Lung (tissue), 16 donors: ENCODE measurements around the gene RIMKLB. TPM values are rescaled to one million over a fixed set of nuclear protein-coding genes. Genes with fewer than 3 reads are reported as not detected.
A peak's percentile ranks its signal among the peaks of the same experiment; 100 is the strongest.

Experiments
- ATAC-seq: fragments of 200-7000 bp; cut with Tn5 transposase; one replicate; pipeline ENCODE4 v1.9.1; 2020; ENCODE audit warnings: moderate number of reproducible peaks; ENCODE audit not compliant: insufficient read depth, low FRiP score
- DNase-seq, 3 donors: peaks; one replicate each; pipeline ENCODE4 v3.0.0-alpha.2; 2013 to 2017
- H3K27ac ChIP-seq, 2 donors: one replicate each; pipeline ENCODE4 v1.5.1; 2013; ENCODE audit warnings: mild to moderate bottlenecking in 2 of 2, moderate library complexity in 2 of 2, control low read depth in 1 of 2, inconsistent platforms in 1 of 2, low read depth in 1 of 2, low read length in 1 of 2
- H3K27me3 ChIP-seq, 3 donors: one replicate each; pipeline ENCODE4 v1.5.1; 2013; ENCODE audit warnings: low read length in 2 of 3; ENCODE audit not compliant: control insufficient read depth in 3 of 3, insufficient read depth in 3 of 3
- H3K36me3 ChIP-seq, 4 donors: one replicate each; pipeline ENCODE4 v1.5.1; 2013; ENCODE audit warnings: low read length in 4 of 4, mild to moderate bottlenecking in 1 of 4, moderate library complexity in 1 of 4; ENCODE audit not compliant: control insufficient read depth in 4 of 4, insufficient read depth in 4 of 4
- H3K4me1 ChIP-seq, 5 donors: one replicate each; pipeline ENCODE4 v1.5.1; 2013; ENCODE audit warnings: low read length in 5 of 5, mild to moderate bottlenecking in 2 of 5, moderate library complexity in 1 of 5; ENCODE audit not compliant: control insufficient read depth in 5 of 5, insufficient read depth in 5 of 5
- H3K4me3 ChIP-seq: one replicate; pipeline ENCODE4 v1.5.1; 2013; ENCODE audit warnings: mild to moderate bottlenecking, control low read depth, moderate library complexity
- H3K9ac ChIP-seq, 2 donors: one replicate each; pipeline ENCODE4 v1.5.1; 2013; ENCODE audit warnings: low read length in 2 of 2, control low read depth in 1 of 2; ENCODE audit not compliant: insufficient read depth in 1 of 2
- H3K9me3 ChIP-seq, 4 donors: one replicate each; pipeline ENCODE4 v1.5.1; 2013; ENCODE audit warnings: low read length in 3 of 4, mild to moderate bottlenecking in 1 of 4, moderate library complexity in 1 of 4; ENCODE audit not compliant: control insufficient read depth in 4 of 4, insufficient read depth in 3 of 4
- WGBS, 2 donors: extraction: QIAGEN DNeasy Blood & Tissue Kit; methylation state at CpG; one replicate each; pipeline ENCODE4 v1.1.7; 2013; 5-methylcytosine and 5-hydroxymethylcytosine counted together
- long read RNA-seq, 5 donors: transcript quantifications; one replicate each; lab custom pipeline, GENCODE V29; 2026
- polyA plus RNA-seq, 2 donors: library from polyadenylated mRNA; stranded (reverse); fragments of 200-250 nt; gene quantifications; one replicate each; pipeline ENCODE4 v1.2.1, GENCODE V29; 2013
- total RNA-seq, 2 donors: library from RNA; depleted of rRNA in 1 of 2; stranded (reverse); fragments of >200 nt in 1 of 2; gene quantifications; one replicate each; pipeline ENCODE4 v1.2.1, GENCODE V29; 2014 to 2021
- TF ChIP-seq, protein P1 (sequence below): IDR thresholded peaks from 2 replicates; pipeline ENCODE4 v1.5.1; 2012; ENCODE audit warnings: mild to moderate bottlenecking; ENCODE audit errors: control extremely low read depth, extremely low read depth
- donor health status: control.
- donor health status: control.
- donor health status: Bipolar disorder and iron deficiency.
- donor health status: healthy.
- donor health status: DM: yes; HTN: yes; CAD: no.

RIMKLB gene, protein sequence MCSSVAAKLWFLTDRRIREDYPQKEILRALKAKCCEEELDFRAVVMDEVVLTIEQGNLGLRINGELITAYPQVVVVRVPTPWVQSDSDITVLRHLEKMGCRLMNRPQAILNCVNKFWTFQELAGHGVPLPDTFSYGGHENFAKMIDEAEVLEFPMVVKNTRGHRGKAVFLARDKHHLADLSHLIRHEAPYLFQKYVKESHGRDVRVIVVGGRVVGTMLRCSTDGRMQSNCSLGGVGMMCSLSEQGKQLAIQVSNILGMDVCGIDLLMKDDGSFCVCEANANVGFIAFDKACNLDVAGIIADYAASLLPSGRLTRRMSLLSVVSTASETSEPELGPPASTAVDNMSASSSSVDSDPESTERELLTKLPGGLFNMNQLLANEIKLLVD
- total RNA-seq (10 to 100 TPM; 28.2 to 95.1 TPM), polyA plus RNA-seq (10 to 100 TPM; 19.9 to 43.2 TPM)
- long read RNA-seq, donor 1, transcript RIMKLB-205 (6 exons, 2,236 nt): minor isoform, 17 of 52 reads
- long read RNA-seq, donor 1, transcript RIMKLB-203 (2 exons, 1,893 nt): major isoform, 32 of 52 reads
- long read RNA-seq, donor 1, partial matches to known transcripts: 0 of 52 reads
- long read RNA-seq, donor 1, other reads (novel, unspliced or antisense): 0 of 52 reads
- long read RNA-seq, donor 2, transcript RIMKLB-203 (2 exons, 1,893 nt): major isoform, 24 of 36 reads
- long read RNA-seq, donor 2, partial matches to known transcripts: 10 of 36 reads
- long read RNA-seq, donor 2, other reads (novel, unspliced or antisense): 0 of 36 reads
- long read RNA-seq, donor 3, transcript RIMKLB-205 (6 exons, 2,236 nt): minor isoform, 12 of 38 reads
- long read RNA-seq, donor 3, transcript RIMKLB-203 (2 exons, 1,893 nt): major isoform, 16 of 38 reads
- long read RNA-seq, donor 3, partial matches to known transcripts: 6 of 38 reads
- long read RNA-seq, donor 3, other reads (novel, unspliced or antisense): 0 of 38 reads
- long read RNA-seq, donor 4, transcript RIMKLB-203 (2 exons, 1,893 nt): major isoform, 15 of 28 reads
- long read RNA-seq, donor 4, partial matches to known transcripts: 8 of 28 reads
- long read RNA-seq, donor 4, other reads (novel, unspliced or antisense): 0 of 28 reads
- long read RNA-seq, donor 5, transcript RIMKLB-203 (2 exons, 1,893 nt): major isoform, 33 of 76 reads
- long read RNA-seq, donor 5, transcript RIMKLB-204 (3 exons, 650 nt): minor isoform, 7 of 76 reads
- long read RNA-seq, donor 5, transcript RIMKLB-205 (6 exons, 2,236 nt): minor isoform, 16 of 76 reads
- long read RNA-seq, donor 5, partial matches to known transcripts: 19 of 76 reads
- long read RNA-seq, donor 5, other reads (novel, unspliced or antisense): 0 of 76 reads

DNA sequence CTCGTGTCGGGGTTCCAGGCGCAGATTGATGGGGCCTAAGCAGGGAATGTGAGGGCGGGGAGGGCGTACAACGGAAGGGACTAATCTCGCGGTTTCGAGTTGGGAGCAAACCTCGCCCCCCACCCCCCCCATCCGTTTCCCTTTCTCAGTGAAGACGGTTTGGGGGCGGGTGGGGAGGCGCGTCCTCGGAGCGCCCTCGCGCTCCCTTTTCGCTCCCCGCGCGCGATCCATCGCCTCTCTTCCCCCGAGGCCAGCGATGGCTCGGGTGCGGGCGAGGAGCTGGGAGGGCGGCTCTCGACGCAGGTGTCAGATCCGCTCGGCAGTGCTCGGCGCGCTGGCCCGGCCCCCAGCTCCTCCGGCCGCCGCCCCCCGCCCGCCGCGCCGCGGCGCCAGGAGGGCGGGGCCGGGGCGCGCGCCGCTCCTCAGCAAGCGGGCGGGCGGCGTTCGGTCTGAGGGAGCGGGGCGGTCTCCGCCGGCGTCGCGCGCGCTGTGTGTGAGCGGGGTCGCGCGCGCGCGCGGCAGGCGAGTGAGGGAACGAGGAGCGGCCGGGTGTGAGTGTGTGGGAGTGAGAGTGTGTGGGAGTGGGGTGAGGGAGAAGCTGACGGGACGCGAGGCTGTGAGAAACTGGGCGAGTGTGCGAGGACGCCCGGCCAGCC lies at the start of gene RIMKLB:
TSS of gene RIMKLB (plus strand) at position 516 of the 656 bp plus-strand sequence. CDS start 15,876 bp downstream, outside the sequence.
- no peaks in the 10 kb centered on the region for H3K9me3 ChIP-seq
- no peaks in the 10 kb centered on the region for H3K27me3 ChIP-seq
- no peaks in the 10 kb centered on the region for H3K36me3 ChIP-seq
- ATAC-seq (peak; percentile 93), DNase-seq (peak; percentile 89 to 94 (median 91))
- WGBS, 2 donors: 0 to 1% methylated on average over 55 to 88 of the region's 88 CpGs
- peak within 1 kb of the TSS; percentile 85 to 98 for H3K27ac ChIP-seq
- H3K4me3 ChIP-seq: peak within 1 kb of the TSS; percentile 99
- peaks cover under 1 to 43% (median 4%) of the 10 kb centered on the region in 5 donors for H3K4me1 ChIP-seq
- TF ChIP-seq, protein P1, sequence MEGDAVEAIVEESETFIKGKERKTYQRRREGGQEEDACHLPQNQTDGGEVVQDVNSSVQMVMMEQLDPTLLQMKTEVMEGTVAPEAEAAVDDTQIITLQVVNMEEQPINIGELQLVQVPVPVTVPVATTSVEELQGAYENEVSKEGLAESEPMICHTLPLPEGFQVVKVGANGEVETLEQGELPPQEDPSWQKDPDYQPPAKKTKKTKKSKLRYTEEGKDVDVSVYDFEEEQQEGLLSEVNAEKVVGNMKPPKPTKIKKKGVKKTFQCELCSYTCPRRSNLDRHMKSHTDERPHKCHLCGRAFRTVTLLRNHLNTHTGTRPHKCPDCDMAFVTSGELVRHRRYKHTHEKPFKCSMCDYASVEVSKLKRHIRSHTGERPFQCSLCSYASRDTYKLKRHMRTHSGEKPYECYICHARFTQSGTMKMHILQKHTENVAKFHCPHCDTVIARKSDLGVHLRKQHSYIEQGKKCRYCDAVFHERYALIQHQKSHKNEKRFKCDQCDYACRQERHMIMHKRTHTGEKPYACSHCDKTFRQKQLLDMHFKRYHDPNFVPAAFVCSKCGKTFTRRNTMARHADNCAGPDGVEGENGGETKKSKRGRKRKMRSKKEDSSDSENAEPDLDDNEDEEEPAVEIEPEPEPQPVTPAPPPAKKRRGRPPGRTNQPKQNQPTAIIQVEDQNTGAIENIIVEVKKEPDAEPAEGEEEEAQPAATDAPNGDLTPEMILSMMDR: no peak
- H3K9ac ChIP-seq: peak within 1 kb of the TSS; percentile 86 to 91

DNA sequence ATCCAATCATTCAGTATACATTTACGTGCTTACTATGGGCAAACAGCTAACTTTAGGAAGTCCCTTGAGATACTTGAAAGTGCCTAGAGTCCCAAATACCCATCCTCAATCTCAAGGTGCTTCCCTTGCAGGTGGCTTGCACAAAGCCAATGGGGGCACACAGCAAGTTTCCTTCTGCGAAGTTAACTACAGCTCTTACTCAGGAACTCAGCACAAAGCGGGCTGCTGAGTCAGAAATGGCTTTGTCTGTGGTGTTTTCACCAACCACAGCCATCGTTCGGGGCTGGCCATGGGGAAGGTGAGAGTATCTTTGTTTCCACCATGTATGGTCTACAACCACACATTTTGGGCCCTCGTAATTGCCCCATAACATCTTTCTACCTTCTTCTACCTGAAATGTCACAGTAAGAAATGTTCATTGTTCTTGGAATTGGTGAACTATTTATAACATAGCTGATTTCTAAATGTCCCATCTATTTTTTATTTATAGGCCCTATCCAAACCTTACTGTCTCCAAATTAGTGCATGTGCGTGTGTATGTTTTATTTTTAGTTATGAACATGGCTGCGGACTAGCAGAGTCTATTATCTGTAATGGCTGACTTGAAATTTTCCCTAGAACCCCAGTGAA lies 49.1 kb upstream of the RIMKLB start:
- no peaks in the 10 kb centered on the region for H3K9me3 ChIP-seq
- TF ChIP-seq, protein P1: no peak
- ATAC-seq (no peak), DNase-seq (no peak)
- no peaks in the 10 kb centered on the region for H3K36me3 ChIP-seq
- no peaks in the 10 kb centered on the region for H3K4me1 ChIP-seq
- WGBS, 2 donors: 80 to 81% methylated on average over 8 of the region's 8 CpGs
- no peak overlapping the region for H3K27ac ChIP-seq
- H3K9ac ChIP-seq: no peak overlapping the region
- no peaks in the 10 kb centered on the region for H3K27me3 ChIP-seq
- H3K4me3 ChIP-seq: no peak overlapping the region

DNA sequence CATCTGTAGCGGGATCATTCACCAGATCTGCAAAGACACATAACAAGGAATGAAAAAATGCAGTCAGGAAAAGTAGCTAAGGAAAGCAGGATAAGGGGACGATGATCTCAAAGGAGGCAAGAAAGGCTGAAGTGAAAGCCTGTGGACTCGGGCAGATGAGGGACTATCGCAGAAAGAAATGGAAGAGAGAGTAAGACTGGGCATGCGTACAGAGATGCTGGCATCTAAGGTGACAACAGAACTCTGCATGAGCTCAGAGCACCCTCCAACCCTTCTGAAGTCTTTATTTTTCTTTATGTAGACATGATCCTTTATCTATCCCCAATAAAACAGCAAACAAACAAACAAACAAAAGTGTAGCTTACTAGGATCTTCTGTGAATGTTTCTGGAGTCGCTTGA lies 42.4 kb upstream of the RIMKLB start:
- Histone ChIP-seq H3K9ac (no peak overlapping the region), H3K4me3 (no peak overlapping the region), H3K36me3 (no peaks in the 10 kb centered on the region), H3K27me3 (no peaks in the 10 kb centered on the region), H3K9me3 (no peaks in the 10 kb centered on the region), H3K27ac (no peak overlapping the region), H3K4me1 (no peaks in the 10 kb centered on the region)
- WGBS, 2 donors: 82 to 85% methylated on average over 6 of the region's 6 CpGs
- DNase-seq: no peak
- ATAC-seq: no peak
- TF ChIP-seq, protein P1: no peak
